HCT116 (cell line): ENCODE measurements around the gene PEAK1.

Experiments used
- CEBPB ChIP-seq: IDR thresholded peaks from 2 replicates; pipeline ENCODE4 v1.6.1; 2012; ENCODE audit warnings: low read depth
- EZH2 ChIP-seq: fragments of 200-600 bp; sonication (generic); IDR thresholded peaks from 2 replicates; pipeline ENCODE4 v1.6.1; 2017; ENCODE audit warnings: antibody characterized with exemption, mixed run types
- EZH2phosphoT487 ChIP-seq: fragments of 200-600 bp; IDR thresholded peaks from 2 replicates; pipeline ENCODE4 v1.6.1; 2018; ENCODE audit warnings: antibody characterized with exemption, borderline replicate concordance
- POLR2A ChIP-seq: IDR thresholded peaks from 2 replicates; pipeline ENCODE4 v1.7.0; 2011; ENCODE audit warnings: borderline replicate concordance; ENCODE audit not compliant: insufficient read depth, insufficient read length; ENCODE audit errors: extremely low read depth
- RAD21 ChIP-seq: IDR thresholded peaks from 2 replicates; pipeline ENCODE4 v1.6.1; 2012; ENCODE audit warnings: low read depth, mild to moderate bottlenecking
- ZNF274 ChIP-seq: fragments of 200-500 bp; sonication (Bioruptor generic); IDR thresholded peaks from 2 replicates; pipeline ENCODE4 v1.6.1; 2014; ENCODE audit warnings: mild to moderate bottlenecking, low read depth, low read length, inconsistent platforms
- TF ChIP-seq, protein P1 (sequence below), 3 experiments: fragments of 200-600 bp in 1 of 3; sonication (generic) in 1 of 3; IDR thresholded peaks in 2 of 3; conservative IDR thresholded peaks in 1 of 3; 2 replicates each; pipeline ENCODE4 v1.5.1; 2012 to 2017; ENCODE audit warnings: low read depth in 2 of 3, low read length in 2 of 3, antibody characterized with exemption in 1 of 3, borderline replicate concordance in 1 of 3, control low read depth in 1 of 3, mild to moderate bottlenecking in 1 of 3, mixed read lengths in 1 of 3, mixed run types in 1 of 3, moderate library complexity in 1 of 3; ENCODE audit not compliant: insufficient read depth in 1 of 3
- TF ChIP-seq, protein P2 (sequence below): IDR thresholded peaks from 2 replicates; pipeline ENCODE4 v1.6.1; 2012; ENCODE audit warnings: low read depth
- TF ChIP-seq, protein P3 (sequence below): IDR thresholded peaks from 2 replicates; pipeline ENCODE4 v1.6.1; 2011; ENCODE audit warnings: mild to moderate bottlenecking, low read length, moderate library complexity; ENCODE audit not compliant: insufficient replicate concordance; ENCODE audit errors: extremely low read depth

DNA sequence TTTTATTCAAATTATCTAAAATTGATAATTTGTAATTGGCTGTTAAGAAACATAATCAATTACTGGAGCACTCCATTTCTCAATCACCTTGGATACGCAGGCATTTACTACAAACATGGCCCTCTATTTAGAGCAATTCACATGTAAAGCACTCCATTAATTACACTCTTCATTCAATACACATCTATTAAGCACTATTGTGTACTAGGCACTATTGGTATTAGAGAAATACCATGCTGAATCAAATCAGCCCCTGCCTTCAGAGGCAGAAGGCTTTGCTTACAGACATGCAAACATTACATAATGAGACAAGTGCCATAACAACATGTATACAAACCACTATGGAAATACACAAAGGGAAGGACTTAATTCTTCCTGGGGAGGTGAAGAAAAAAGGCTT lies 69.1 kb downstream of the PEAK1 start:
- TF ChIP-seq POLR2A (no peak), EZH2 (no peak), CEBPB (no peak), EZH2phosphoT487 (no peak), ZNF274 (no peak), RAD21 (no peak)
- TF ChIP-seq, protein P1, sequence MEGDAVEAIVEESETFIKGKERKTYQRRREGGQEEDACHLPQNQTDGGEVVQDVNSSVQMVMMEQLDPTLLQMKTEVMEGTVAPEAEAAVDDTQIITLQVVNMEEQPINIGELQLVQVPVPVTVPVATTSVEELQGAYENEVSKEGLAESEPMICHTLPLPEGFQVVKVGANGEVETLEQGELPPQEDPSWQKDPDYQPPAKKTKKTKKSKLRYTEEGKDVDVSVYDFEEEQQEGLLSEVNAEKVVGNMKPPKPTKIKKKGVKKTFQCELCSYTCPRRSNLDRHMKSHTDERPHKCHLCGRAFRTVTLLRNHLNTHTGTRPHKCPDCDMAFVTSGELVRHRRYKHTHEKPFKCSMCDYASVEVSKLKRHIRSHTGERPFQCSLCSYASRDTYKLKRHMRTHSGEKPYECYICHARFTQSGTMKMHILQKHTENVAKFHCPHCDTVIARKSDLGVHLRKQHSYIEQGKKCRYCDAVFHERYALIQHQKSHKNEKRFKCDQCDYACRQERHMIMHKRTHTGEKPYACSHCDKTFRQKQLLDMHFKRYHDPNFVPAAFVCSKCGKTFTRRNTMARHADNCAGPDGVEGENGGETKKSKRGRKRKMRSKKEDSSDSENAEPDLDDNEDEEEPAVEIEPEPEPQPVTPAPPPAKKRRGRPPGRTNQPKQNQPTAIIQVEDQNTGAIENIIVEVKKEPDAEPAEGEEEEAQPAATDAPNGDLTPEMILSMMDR (IDR thresholded peaks at IDR 0.05 in 2 of 3, conservative IDR thresholded peaks at IDR 0.05 in 1 of 3; ENCODE audit: borderline replicate concordance in 1 of 3, insufficient read depth in 1 of 3, low read depth in 2 of 3, low read length in 2 of 3) = no peak
- TF ChIP-seq, protein P2, sequence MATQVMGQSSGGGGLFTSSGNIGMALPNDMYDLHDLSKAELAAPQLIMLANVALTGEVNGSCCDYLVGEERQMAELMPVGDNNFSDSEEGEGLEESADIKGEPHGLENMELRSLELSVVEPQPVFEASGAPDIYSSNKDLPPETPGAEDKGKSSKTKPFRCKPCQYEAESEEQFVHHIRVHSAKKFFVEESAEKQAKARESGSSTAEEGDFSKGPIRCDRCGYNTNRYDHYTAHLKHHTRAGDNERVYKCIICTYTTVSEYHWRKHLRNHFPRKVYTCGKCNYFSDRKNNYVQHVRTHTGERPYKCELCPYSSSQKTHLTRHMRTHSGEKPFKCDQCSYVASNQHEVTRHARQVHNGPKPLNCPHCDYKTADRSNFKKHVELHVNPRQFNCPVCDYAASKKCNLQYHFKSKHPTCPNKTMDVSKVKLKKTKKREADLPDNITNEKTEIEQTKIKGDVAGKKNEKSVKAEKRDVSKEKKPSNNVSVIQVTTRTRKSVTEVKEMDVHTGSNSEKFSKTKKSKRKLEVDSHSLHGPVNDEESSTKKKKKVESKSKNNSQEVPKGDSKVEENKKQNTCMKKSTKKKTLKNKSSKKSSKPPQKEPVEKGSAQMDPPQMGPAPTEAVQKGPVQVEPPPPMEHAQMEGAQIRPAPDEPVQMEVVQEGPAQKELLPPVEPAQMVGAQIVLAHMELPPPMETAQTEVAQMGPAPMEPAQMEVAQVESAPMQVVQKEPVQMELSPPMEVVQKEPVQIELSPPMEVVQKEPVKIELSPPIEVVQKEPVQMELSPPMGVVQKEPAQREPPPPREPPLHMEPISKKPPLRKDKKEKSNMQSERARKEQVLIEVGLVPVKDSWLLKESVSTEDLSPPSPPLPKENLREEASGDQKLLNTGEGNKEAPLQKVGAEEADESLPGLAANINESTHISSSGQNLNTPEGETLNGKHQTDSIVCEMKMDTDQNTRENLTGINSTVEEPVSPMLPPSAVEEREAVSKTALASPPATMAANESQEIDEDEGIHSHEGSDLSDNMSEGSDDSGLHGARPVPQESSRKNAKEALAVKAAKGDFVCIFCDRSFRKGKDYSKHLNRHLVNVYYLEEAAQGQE = no peak
- TF ChIP-seq, protein P3, sequence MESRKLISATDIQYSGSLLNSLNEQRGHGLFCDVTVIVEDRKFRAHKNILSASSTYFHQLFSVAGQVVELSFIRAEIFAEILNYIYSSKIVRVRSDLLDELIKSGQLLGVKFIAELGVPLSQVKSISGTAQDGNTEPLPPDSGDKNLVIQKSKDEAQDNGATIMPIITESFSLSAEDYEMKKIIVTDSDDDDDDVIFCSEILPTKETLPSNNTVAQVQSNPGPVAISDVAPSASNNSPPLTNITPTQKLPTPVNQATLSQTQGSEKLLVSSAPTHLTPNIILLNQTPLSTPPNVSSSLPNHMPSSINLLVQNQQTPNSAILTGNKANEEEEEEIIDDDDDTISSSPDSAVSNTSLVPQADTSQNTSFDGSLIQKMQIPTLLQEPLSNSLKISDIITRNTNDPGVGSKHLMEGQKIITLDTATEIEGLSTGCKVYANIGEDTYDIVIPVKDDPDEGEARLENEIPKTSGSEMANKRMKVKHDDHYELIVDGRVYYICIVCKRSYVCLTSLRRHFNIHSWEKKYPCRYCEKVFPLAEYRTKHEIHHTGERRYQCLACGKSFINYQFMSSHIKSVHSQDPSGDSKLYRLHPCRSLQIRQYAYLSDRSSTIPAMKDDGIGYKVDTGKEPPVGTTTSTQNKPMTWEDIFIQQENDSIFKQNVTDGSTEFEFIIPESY = no peak
